ENCODE results near the gene ACTL7A. TPM values are rescaled to one million over a fixed set of nuclear protein-coding genes. Genes with fewer than 3 reads are reported as not detected.

ACTL7A gene
- total RNA-seq, 1 donor from 2014 or later = not detected

DNA sequence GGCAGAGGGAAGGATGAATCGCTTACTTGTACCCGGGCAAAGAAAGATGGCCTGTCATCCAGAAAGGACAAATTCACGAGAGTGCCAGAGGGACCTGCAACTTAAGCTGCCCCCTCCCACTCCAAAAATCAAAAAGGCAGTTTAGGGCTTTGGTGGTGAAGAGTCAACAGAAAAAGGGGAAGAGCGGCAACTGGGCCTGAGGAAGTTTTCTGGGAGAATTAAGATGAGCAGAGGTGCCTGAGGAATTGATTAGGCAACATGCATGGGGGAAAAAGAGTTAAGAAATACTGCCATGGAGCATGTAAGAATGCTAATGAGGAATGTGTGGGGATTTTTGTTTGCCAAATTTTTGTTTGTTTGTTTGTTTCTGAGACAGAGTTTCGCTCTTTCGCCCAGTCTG is 4.5 kb upstream of the ACTL7A start:
- H3K4me3 ChIP-seq (ENCODE audit: low read depth, low read length) = no peak overlapping the region
- TF ChIP-seq, protein P1, sequence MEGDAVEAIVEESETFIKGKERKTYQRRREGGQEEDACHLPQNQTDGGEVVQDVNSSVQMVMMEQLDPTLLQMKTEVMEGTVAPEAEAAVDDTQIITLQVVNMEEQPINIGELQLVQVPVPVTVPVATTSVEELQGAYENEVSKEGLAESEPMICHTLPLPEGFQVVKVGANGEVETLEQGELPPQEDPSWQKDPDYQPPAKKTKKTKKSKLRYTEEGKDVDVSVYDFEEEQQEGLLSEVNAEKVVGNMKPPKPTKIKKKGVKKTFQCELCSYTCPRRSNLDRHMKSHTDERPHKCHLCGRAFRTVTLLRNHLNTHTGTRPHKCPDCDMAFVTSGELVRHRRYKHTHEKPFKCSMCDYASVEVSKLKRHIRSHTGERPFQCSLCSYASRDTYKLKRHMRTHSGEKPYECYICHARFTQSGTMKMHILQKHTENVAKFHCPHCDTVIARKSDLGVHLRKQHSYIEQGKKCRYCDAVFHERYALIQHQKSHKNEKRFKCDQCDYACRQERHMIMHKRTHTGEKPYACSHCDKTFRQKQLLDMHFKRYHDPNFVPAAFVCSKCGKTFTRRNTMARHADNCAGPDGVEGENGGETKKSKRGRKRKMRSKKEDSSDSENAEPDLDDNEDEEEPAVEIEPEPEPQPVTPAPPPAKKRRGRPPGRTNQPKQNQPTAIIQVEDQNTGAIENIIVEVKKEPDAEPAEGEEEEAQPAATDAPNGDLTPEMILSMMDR (IDR thresholded peaks at IDR 0.05; ENCODE audit: insufficient read depth, low read length, poor library complexity, severe bottlenecking) = no peak
- DNase-seq (ENCODE audit: low read depth) = no peak
- no peaks in the 10 kb centered on the region for H3K27me3 ChIP-seq (ENCODE audit: control insufficient read depth, insufficient read depth, low read length)
- H3K36me3 ChIP-seq (ENCODE audit: control insufficient read depth, insufficient read depth, low read length) = no peaks in the 10 kb centered on the region

DNA sequence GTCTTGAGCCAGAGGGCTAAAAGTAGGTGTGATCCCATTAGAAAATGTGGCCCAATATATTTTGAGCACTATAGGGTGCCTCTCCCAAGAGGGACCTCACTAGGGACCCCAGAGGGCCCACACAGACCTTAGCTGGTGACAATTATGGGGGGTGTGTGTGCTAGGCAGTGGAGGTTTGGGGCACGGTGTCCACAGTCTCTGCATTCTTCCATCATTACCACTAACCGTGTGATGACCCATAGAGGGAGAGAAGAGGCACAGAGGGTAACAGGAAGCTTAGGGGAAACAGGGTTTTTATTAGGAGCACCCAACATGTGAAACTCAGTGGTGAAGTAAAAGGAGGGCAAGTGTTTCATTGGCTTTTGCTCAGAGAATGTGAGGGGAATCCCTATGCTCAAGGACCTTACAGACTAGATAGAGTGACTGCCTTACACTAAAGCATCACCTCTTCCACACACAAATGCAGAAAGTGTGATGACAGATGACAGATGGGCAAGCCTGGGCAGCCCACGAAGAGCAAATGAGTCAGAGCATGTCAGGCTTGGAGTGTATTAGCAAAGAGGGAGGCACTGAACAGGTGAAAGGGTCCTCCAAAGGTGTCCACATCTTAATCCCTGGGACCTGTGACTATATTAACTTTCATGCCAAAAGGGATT is 2.5 kb upstream of the ACTL7A start:
- no peak for DNase-seq (ENCODE audit: low read depth)
- Histone ChIP-seq H3K4me3 (ENCODE audit: low read depth, low read length) (no peak overlapping the region), H3K27me3 (ENCODE audit: control insufficient read depth, insufficient read depth, low read length) (no peaks in the 10 kb centered on the region), H3K36me3 (ENCODE audit: control insufficient read depth, insufficient read depth, low read length) (no peaks in the 10 kb centered on the region)
- TF ChIP-seq, protein P1 (IDR thresholded peaks at IDR 0.05; ENCODE audit: insufficient read depth, low read length, poor library complexity, severe bottlenecking) = no peak

DNA sequence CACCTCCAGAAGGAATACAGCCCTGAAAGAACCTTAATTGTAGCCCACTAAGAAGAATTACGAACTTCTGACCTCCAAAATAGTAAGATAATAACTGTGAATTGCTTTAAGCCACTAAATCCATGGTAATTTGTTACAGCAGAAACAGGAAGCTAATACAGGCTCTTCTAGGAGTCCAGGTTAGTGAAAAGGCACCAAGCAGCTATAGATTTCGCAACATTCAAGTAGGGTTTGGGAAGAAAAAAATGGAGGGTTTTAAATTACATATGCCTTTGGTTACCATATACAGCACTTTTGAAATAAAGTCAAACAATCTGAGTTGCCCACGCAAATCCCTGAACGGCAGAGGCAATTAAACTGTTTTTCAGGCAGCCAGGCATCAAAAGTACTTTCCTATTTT is 1.7 kb upstream of the ACTL7A start:
- DNase-seq (ENCODE audit: low read depth) = no peak
- TF ChIP-seq, protein P1 (IDR thresholded peaks at IDR 0.05; ENCODE audit: insufficient read depth, low read length, poor library complexity, severe bottlenecking) = no peak
- Histone ChIP-seq H3K36me3 (ENCODE audit: control insufficient read depth, insufficient read depth, low read length) (no peaks in the 10 kb centered on the region), H3K27me3 (ENCODE audit: control insufficient read depth, insufficient read depth, low read length) (no peaks in the 10 kb centered on the region), H3K4me3 (ENCODE audit: low read depth, low read length) (no peak overlapping the region)

DNA sequence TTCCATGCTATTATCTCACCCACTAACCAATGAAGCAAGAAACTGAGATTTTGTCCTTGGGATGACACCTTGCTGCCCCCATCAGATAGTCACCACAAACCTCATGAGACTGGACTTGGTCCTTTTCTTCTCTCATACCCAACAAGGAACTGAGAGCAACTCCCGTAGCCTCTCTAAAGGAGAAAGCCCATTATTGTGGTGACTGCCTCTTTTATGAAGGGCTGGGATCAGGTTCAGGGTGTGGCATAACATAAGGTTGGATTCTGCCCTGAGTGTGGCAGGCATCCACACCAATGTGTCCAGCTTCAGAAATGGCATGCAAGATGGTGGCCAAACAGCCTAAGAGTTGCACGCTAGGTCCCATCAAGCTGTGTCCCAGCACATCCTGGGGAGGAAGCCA is 1.3 kb upstream of the ACTL7A start:
- no peak for DNase-seq (ENCODE audit: low read depth)
- H3K36me3 ChIP-seq (ENCODE audit: control insufficient read depth, insufficient read depth, low read length) = no peaks in the 10 kb centered on the region
- no peaks in the 10 kb centered on the region for H3K27me3 ChIP-seq (ENCODE audit: control insufficient read depth, insufficient read depth, low read length)
- H3K4me3 ChIP-seq (ENCODE audit: low read depth, low read length) = no peak overlapping the region
- TF ChIP-seq, protein P1 (IDR thresholded peaks at IDR 0.05; ENCODE audit: insufficient read depth, low read length, poor library complexity, severe bottlenecking) = no peak

DNA sequence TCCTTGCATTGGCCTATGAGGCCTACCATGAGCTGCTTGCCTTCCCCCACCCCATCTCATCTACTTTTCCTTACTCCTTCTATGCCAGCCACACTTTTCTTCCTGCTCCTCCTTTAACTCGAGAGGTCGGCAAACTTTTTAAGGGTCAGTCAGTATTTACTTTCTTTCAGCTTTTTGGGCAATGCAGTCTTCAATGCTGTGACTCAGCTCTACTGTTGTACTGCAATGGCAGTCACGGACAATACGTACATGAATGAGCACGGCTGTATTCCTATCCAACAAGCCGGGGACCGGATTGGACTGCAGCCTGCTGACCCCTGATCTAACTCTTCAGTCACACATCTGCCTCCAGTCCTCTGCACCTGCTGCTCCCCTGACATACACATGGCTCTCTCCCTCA is 602 bp upstream of the ACTL7A start:
- H3K27me3 ChIP-seq (ENCODE audit: control insufficient read depth, insufficient read depth, low read length) = no peaks in the 10 kb centered on the region
- no peaks in the 10 kb centered on the region for H3K36me3 ChIP-seq (ENCODE audit: control insufficient read depth, insufficient read depth, low read length)
- TF ChIP-seq, protein P1 (IDR thresholded peaks at IDR 0.05; ENCODE audit: insufficient read depth, low read length, poor library complexity, severe bottlenecking) = no peak
- DNase-seq (ENCODE audit: low read depth) = no peak
- H3K4me3 ChIP-seq (ENCODE audit: low read depth, low read length) = no peak overlapping the region

DNA sequence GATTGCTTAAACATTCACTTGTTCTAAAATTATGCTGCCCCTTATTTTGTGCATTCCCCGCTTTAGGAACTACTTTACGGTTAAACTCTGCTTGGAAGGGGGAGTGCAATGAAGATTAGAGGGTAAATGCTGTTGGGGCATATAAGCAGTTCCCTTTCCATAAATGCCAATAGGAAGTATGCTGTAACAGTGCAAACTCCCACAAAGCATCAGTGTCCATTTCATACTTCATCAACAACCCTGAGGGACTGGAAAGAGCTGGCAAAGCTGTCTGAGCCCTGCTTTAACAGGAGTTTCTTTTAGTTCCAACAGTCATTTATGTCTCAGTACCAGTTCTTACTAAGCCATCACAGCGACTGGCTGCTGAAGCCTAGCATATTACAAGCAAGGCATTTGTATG is 1.8 kb downstream of the ACTL7A start:
- no peak for DNase-seq (ENCODE audit: low read depth)
- Histone ChIP-seq H3K4me3 (ENCODE audit: low read depth, low read length) (no peak overlapping the region), H3K27me3 (ENCODE audit: control insufficient read depth, insufficient read depth, low read length) (no peaks in the 10 kb centered on the region), H3K36me3 (ENCODE audit: control insufficient read depth, insufficient read depth, low read length) (no peaks in the 10 kb centered on the region)
- TF ChIP-seq, protein P1 (IDR thresholded peaks at IDR 0.05; ENCODE audit: insufficient read depth, low read length, poor library complexity, severe bottlenecking) = no peak
